GM12872 (cell line): Measurements from ENCODE around the gene ADARB2.

Experiments
- TF ChIP-seq, protein P1 (sequence below): IDR thresholded peaks from 3 replicates; pipeline ENCODE4 v1.5.1; 2011; ENCODE audit warnings: low read depth, mild to moderate bottlenecking, low read length, moderate library complexity; ENCODE audit not compliant: insufficient read depth

The ADARB2 gene

DNA sequence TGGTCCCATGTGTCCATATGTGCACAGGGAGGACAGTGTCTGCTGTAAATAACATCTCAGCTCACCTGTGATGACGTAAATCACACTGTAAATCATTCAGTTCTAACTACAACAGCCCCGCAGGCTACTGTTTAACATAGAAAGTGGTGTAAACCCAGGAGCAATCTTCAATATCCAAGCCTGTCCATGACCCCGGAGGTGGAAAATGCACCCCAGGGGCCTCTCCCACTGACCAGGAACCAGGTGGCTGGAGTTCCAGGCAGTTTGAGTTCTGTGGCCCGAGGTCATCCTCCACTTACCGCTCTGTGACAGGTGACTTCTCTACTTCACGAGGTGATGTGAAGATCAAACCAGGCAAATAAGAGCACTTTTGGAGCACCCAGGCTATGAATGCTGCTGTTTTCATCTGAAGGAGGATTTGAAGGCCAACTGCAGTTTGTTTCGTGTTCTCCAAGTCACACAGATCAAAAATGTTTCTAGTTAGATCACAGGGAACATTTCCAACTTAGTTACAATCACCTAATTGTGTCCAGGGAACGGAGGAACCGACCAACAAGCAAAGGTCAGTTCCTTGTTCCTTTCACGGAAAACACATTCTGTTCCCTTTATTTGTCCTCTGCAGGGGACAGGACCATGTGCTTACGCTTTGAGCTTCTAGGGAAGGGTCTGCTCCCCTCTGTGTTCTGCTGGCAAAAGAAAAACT is 549.3 kb downstream of the ADARB2 start:
- TF ChIP-seq, protein P1, sequence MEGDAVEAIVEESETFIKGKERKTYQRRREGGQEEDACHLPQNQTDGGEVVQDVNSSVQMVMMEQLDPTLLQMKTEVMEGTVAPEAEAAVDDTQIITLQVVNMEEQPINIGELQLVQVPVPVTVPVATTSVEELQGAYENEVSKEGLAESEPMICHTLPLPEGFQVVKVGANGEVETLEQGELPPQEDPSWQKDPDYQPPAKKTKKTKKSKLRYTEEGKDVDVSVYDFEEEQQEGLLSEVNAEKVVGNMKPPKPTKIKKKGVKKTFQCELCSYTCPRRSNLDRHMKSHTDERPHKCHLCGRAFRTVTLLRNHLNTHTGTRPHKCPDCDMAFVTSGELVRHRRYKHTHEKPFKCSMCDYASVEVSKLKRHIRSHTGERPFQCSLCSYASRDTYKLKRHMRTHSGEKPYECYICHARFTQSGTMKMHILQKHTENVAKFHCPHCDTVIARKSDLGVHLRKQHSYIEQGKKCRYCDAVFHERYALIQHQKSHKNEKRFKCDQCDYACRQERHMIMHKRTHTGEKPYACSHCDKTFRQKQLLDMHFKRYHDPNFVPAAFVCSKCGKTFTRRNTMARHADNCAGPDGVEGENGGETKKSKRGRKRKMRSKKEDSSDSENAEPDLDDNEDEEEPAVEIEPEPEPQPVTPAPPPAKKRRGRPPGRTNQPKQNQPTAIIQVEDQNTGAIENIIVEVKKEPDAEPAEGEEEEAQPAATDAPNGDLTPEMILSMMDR, result no peak

GRCh38 chr10:1187151-1187854 is 550.0 kb downstream of the ADARB2 start:
- TF ChIP-seq, protein P1, result no peak

DNA sequence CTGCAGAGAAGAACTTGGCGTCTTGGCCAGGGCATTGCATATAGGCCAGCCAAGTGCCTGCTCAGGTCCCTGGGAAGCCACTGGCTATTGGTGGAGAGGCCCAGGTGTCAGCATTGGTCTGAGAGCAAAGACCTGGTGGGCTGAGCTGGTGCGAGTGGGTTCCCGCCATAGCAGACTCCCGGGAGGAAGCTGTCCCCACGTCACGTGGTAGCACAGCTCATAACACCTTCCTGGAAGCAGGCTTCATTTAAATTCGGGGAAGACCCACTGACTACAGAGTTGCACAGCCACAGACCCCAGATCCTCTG is 550.7 kb downstream of the ADARB2 start:
- TF ChIP-seq, protein P1, result no peak

GRCh38 chr10:1185911-1186682 is 551.2 kb downstream of the ADARB2 start:
- TF ChIP-seq, protein P1, result no peak

DNA sequence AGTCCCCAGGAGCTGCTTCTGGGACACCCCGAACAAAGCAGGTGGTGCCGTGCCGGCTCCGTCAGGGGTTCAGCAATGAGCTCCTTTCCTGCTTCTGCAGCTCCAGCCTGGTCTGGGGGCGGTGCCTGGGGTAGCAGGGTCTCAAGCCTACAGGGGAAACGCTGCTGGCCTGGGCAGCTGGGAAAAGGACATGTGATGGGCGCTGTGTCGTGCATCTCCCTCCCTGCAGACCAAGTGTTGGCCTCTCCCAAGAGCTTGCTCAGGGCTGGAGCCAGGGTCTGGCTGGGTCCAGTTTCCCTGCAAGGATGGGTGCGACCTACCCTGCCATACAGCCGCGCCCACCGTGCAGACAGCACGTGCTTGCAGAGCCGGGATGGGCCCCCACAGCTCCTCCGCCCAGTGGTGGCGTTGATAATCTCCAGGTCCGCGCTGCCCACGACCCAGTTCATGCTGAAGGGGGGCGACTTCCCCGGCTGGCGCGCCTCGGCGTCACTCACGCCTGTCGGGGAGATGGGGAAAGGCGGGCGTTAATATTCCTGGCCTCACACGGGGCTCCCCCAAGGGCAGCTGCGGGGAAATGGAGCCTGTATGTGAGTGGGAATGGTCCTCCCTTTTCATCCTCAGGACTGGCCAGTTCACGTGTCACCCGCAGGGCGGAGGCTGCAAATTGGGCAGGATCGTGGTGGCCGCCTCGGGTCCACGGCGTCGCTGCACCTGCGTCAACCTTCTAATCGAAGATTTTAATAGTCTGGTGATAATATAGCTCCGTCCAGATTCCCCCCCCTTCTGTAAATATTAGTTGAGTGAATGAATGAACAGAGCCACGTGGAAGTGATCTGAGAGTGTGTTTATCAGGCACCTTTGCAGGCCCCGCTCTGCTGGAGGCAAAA is 552.5 kb downstream of the ADARB2 start:
- TF ChIP-seq, protein P1, result no peak

GRCh38 chr10:1183701-1184100 is 553.6 kb downstream of the ADARB2 start:
- TF ChIP-seq, protein P1, result no peak
